Suprapubic skin (tissue), 3 donors: ENCODE results near the gene GRIP2.

ENCODE experiments used
- CTCF ChIP-seq, 2 donors: fragments of 200-600 bp in 1 of 2; fragments of 450-650 bp in 1 of 2; sonication (generic) in 1 of 2; IDR thresholded peaks; one replicate each; pipeline ENCODE4 v1.5.1; 2016 to 2019; ENCODE audit warnings: antibody characterized with exemption in 2 of 2, mild to moderate bottlenecking in 1 of 2, moderate library complexity in 1 of 2
- EP300 ChIP-seq: sonication (generic); formaldehyde crosslinking; IDR thresholded peaks from one replicate; pipeline ENCODE4 v1.6.1; 2017; ENCODE audit warnings: antibody characterized with exemption
- POLR2A ChIP-seq, 2 donors: fragments of 450-650 bp; IDR thresholded peaks; one replicate each; pipeline ENCODE4 v1.6.1; 2017; ENCODE audit warnings: antibody characterized with exemption in 2 of 2, mild to moderate bottlenecking in 2 of 2, moderate library complexity in 2 of 2

GRCh38 chr3:14460342-14461005 is 79.7 kb downstream of the GRIP2 start:
- TF ChIP-seq CTCF (IDR thresholded peaks at IDR 0.05), result no peak
- TF ChIP-seq POLR2A (IDR thresholded peaks at IDR 0.05), result no peak
- no peak for TF ChIP-seq EP300
